Smooth muscle cell of the brain vasculature (primary cell): Measurements from ENCODE around the gene ADCK1.
"Not testable (repeated sequence)": the region's sequence is repeated elsewhere in the genome, so short reads cannot be mapped to it uniquely, and the experiment has no call there.

ENCODE experiments used
- DNase-seq: peaks from one replicate; pipeline ENCODE4 v3.0.0-alpha.2; 2012; ENCODE audit warnings: low read depth, low spot score

Gene ADCK1

DNA sequence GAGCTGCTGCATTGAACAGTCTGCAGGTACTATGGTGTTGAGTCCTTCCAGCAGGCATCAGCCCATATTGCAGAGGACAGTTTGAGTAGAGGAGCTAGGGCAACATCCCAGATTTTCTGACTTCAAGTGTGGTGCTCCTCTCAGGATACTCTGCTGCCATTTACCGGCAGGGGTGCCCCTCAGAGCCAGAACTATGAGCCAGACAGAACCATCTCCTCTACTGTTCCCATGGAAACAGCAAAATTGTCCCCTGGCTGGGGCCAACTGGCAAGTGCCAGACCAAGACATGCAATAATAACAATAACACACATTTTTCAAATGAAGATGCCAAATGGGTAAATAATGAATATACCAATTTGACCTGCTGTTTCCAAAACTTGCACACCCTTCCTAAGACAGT, 102.9 kb downstream of the ADCK1 start:
- DNase-seq: no peak

DNA sequence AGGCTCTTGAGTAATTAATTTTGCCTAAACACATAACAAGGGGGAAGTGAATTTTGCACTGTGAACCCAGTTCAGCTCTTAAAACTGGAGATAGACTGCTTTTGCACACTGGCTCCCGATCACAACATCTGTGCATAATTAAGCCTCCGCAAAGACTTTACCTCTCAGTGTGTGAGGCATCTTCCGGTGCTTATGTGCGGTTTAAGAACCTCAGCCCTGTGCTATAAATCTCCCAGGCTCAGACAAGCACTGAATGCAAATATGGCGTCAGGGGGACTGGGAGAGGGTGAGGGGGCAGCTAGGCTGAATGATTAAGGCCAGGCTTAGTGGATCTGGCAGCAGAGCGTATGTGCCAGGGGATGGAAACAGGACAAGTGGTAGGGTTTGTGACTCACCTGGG, 103.3 kb downstream of the ADCK1 start:
- DNase-seq: no peak

DNA sequence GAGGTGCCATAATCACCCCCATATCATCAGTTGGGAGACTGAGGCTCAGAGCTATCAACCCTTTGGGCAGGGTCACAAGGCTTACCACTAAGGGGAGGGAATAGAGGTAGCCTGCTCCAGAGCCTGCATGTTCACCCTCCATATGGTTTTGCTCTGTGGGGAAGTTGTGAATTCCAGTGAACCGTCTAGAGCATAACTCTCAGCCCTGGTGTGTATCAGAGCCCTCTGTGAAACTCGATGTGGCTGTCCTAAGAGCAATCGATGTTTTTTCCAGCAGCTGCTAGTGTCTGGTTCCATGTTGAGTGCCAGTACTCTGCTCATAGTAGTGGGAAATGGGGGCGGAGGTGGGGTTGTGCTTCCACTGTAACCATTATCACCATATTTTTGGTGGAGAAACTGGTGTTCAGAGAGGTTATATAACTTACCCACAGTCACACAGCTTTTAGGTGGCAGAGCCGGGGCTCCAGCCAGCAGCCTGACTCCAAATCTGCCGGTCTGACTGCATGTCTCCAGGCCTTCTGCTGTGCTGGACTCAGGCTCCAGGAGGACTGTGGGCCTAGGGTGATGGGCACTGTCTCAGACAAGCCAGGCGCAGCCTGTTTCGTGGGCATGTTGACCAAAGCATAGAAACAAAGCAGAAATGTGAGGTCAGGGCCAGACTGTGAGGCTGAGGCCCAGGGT, 104.2 kb downstream of the ADCK1 start:
- DNase-seq: no peak

DNA sequence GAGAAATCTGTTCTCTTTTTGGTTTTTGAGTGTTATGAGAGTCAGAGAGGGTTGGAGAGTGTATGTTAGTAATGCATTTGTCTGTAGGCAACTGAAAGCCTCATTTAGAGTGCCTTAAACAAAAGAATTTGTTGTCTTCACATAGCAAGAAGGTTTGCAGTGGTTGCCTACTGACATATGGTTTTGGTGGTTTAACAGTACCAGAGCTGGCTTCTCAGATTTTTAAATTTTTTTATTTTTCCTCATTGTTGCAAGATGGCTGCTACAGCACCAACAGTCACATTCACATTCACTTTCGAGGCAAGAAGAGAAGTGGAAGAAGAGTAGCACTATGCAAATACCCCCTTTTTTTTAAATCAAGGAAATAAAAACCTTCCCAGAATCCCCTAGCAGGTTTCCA, 106.5 kb downstream of the ADCK1 start:
- no peak for DNase-seq

DNA sequence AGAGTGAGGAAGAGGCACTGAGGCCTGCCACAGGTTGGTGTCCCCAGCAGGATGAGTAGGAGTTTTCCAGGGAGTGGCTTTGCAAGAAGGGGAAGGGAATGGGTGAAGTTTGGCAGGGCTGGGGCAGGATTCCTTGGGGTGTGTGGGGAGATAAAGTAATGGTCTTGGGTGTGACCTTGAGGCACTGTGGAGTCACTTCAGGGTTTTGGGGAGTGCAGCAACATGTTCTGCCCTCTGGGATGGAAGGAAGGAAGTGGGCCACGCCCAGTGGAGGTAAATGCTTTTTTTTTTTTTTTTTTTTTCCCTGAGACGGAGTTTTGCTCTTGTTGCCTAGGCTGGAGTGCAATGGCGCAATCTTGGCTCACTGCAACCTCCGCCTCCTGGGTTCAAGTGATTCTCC, 108.9 kb downstream of the ADCK1 start:
- DNase-seq: no peak

DNA sequence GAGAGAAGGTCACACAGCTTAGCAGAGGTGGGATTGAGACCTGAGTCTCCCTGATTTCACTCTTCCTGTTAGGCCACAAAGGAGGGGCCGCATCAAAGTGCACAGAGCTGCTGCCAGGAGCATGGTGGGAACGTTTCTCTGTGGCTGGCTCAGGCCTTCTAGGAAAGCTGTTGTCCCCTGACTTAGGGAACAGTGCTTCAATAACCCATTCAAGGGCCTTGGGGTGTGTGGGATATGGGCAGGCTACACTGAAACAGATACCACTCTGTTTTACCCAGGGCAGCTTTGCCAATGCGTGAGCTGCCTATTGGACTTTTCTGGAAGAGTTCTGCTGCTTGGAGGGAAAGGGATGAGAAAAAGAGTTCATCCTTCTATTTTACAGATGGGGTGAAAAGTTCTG, 110.0 kb downstream of the ADCK1 start:
- no peak for DNase-seq

DNA sequence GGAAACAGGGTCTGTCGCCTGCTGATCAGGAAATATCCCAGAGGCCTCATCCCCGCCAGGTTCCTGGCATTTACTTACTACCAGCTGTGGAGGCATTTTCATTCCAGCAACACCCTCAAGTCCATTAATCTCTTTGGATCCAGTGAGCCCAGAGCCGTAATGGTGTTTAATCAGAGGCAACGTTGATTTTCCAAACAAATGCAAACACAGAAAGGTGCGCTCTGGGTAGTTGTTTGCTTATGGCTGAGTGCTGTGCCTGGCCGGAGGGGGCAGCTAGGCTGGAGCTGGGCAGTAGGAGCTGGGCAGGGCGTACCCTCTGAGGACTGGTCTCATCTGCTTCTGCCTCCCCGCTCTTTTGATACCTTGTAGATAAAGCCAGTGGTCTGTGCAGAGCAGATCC, 110.6 kb downstream of the ADCK1 start:
- no peak for DNase-seq

DNA sequence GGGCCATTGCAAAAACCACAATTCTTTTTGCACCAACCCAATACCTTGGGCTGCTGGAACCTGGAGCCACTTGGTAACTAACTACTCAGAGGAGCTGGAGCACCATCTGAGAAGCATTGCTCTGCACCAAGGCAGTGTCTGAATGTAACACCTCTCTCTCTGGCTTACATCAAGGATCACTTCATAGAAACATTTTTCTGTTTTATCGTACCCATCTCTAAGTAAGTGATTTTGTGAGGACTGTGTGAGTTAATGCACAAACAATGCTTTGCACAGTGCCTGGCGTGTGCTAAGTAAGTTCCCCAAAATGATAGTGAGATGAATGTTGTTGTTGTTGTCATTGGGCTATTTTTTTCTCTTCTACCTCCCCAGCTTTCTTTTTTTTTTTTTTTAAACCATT, 111.4 kb downstream of the ADCK1 start:
- DNase-seq: no peak

DNA sequence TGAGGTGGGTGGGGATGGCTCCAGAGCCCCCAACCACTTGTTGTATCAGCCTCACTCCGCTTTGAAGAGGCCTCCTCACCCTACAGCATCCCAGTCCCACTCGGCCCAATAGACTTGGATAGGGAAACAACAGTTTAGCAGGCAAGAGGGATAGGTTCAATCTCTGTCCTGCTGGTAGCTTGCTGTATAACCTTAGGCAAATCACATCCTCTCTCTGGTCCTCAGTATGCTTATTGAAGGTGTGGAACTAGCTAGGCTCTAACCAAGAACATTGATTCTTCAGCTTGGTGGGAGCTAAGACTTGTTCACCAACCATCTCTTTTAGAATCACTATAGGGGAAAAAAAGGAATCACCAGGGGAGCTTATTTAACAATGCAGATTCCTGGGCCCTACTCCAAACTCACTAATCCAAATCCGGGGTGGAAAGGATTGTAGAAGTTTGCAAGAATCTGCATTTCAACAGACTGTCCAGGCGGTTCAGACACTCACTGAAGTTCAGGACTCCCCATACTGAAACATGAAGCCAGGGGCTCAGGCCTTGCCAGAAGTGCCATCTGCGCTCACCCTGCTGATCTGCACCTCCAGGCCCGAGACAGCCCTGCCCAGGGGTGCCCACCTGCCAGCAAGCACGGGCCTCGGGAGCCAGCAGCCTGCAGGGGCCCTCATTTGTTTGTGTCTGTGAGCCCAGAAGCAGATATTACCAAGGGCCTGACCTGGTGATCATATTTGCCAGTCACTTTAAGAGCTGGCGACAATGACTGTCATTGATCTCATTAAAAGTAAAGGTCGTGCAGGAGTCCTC, 113.0 kb downstream of the ADCK1 start:
- no peak for DNase-seq

DNA sequence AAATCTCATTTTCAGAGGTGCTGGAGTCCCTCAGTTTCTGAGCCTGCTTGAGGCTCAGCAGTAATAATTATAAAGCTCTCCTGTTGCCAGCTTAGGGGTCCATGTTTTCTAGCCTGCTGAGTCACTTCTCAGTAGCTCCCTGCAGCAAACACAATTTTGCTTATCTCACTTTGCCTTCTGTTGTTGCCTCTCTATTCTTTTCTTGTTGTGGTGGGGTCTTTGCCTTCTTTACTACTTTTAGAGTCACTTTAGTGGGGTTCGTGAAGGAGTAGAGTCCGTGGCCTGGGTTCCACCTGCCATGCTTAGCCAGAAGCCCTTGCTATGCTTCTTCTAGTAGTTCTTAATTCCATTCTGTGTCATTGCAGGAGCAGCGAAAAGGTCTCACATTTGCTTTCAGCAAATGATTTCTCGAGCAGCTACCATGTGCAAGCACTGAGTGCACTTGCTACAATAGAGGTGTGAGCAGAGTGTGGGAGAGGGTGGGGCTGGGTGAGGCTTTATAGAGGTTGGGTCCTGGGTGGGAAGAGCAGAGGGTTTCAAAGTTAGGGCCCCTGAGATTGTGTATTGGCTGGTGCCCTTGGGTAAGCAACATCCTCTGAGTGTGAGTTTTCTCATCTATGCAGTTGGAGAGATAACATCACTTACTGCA, 114.3 kb downstream of the ADCK1 start:
- no peak for DNase-seq

DNA sequence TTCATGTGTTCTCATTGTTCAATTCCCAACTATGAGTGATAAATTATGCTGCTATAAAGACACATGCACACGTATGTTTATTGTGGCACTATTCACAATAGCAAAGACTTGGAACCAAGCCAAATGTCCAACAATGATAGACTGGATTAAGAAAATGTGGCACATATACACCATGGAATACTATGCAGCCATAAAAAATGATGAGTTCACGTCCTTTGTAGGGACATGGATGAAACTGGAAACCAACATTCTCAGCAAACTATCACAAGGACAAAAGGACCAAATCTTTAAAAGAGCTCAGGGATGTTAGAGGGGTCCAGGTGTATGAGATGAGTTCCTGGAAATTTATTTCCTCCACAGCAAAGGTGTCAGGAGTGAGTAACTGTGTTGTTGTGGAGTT, 115.5 kb downstream of the ADCK1 start:
- not testable (repeated sequence) for DNase-seq

DNA sequence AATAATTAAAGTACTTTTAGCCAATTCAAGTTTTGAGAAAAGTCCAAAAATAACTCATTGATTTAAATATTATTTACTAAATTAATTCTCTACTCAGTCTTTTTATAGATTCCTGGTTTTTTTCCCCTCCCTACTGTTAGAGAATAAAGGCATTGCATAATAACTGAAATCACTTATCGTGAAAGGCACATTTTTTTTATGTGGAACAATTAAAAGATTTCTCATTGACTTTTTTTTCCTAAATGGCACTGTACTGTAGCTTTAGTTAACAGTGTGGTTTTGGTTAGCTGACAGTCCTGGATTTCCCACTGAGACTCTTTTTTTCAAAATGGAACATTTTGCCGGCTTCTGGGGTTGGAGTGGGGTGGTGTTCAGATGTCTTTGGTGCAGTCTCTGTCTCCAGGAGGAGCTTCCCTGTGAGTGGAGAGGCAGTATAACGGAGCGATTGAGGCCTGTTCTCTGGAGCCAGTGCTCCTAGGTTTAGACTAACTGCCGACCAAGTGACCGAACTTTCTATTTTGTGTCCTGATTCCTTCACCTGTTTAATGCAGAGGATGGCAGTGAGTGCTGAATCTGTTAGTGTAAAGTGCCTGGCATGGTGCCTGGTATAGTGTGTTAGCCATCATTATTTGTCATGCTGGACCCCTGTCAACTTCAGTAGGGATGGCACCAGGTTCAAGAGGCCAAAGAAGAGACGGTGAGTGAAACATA, 117.7 kb downstream of the ADCK1 start:
- no peak for DNase-seq

DNA sequence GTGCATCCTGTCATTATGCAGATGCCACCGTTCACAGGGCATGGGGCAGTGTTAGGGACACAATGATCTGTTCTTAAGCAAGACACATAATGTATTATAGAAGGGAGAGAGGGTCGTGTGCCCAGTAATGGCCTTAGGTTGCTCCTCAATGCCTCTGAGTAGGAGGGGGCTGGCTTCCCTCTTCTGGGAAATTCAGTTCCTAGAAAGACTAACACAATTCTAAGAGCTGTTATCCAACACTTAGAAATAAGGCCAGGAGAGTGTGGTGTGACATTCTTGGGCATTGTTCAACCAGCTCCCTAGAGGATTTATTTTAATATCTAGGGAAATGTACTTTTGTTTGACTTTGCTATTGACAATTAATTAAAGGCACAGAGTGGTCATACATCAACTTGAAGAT, 118.5 kb downstream of the ADCK1 start:
- DNase-seq: no peak

DNA sequence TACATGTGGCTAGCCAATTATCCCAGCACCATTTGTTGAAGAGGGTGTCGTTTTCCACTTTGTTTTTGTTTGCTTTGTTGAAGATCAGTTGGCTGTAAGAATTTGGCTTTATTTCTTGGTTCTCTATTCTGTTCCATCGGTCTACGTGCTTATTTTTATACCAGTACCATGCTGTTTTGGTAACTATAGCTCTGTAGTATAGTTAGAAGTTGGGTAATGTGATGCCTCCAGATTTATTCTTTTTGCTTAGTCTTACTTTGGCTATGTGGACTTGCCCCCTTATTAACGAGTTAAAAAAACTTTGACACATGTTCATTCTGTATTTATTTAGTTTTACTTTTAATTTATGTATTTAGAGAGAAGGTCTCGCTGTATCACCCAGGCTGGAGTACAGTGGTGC, 120.4 kb downstream of the ADCK1 start:
- DNase-seq: no peak

DNA sequence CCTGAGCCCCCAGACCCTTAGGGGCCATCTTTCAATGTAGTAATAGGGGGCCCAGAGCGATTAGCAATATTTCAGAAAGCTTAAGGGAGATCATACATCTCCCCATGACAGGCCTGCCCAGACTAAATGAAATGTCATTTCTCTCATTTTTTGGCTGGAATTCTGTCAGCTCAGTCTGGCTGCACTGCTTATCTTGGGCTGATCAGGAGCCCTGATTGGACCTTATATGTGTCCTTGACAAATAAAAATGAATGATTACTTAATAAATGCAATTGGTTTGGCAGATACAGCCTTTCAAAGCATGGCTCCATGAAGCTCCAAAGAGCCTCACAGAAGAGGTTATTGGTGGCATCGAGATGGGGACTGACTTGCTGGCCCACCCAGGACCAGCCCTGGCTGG, 121.9 kb downstream of the ADCK1 start:
- no peak for DNase-seq

DNA sequence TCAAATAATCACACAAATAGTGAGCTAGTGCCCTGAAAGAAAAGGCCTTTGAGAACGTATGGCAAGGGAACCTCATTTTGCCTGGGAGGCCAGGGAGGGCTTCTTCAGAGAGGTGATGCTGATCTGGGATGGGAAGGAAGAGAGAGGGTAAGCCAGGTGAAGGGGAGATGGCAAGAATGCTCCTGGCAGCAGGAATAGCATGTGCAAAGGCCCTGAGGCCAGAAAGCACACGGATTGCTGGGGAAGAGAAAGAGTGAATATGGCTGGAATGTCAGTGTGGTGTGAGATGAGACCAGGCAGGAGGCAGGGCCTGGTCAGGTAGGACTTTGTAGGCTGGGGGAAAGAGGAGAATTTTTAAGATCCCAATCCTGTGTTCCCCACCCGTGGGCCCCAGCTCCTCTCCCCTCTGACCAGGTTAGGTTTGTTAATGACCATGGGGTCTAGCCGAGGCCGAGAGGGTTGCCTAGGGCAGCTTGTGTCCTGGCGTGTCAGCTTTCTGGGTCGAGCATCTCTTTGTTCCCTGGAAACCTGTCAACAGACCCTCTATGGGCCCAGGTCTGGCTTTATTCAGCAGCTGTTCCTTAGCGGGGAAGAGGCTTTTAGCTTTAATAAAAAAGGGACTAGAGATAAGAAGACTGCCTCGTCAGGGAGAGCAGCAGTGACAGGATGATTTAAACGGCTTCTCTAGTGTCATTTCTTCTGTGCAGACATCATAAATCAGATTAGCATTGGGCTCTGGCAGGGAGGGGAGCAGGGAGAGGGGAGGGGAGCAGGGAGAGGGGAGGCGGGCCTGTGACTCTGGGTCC, 123.4 kb downstream of the ADCK1 start:
- DNase-seq: no peak

DNA sequence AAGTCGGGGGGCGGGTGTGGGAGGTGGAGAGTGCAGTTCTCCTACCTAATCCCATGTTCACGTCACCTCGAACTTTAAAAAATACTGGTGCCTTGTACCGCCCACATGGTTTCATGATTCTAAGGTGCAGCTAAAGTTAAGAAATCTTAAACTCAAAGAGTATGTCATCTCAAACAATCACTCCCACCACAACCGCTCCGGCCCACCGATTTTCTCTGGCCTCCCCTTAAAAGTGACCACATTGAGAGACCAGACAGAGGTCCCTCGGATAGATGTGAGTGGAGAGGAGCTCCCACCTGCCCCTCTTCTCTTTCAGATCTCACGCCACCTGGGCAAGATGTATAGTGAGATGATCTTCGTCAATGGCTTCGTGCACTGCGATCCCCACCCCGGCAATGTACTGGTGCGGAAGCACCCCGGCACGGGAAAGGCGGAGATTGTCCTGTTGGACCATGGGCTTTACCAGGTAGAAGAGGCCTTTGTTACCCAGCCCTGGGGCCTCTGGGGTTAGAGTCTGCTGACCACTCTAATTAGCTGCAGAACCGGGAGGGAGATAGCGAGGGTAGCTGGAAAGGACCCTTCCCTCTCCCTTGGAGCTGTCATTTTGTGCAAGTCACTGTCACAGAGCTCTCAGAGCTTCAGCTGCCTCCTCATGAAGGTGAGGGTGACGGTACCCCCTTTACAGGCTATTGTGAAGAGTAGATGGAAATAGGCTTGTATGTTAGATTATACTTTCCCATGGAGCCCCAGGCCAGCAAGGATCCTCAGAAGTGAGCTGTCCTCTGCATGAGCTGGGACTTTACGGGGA, 124.4 kb downstream of the ADCK1 start:
- no peak for DNase-seq

DNA sequence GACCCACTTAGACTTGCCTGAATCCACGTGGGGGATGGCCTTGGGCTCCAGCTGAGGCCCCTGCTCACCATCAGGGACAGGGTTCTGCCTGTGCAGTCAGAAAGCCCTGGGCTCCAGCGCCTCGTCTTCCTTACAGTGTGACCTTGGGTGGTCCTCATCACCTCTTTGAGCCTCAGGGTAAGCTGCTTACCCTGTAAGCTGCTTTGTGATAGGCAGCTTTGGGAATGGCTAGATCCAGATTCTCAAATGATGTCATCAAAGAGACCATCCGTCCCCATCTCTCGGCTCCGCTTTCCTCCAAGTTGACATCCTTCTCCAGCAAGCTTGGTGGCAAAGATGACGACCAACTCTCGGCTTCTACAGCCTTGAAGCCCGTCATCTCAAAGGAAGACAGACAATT, 127.0 kb downstream of the ADCK1 start:
- DNase-seq: no peak

DNA sequence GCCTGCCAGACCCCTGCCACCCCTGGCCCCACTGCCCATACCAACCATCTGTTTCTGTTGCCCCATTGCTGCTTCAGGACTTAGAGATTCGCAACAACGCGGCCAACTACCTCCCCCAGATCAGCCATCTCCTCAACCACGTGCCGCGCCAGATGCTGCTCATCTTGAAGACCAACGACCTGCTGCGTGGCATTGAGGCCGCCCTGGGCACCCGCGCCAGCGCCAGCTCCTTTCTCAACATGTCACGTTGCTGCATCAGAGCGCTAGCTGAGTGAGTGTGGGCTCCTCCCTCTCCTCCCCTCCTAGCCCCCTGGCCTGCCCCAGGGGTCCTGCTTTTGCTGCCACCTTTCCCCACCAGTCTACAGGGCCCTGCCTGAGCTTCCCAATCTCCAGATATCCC, 131.5 kb downstream of the ADCK1 start:
- DNase-seq: no peak

DNA sequence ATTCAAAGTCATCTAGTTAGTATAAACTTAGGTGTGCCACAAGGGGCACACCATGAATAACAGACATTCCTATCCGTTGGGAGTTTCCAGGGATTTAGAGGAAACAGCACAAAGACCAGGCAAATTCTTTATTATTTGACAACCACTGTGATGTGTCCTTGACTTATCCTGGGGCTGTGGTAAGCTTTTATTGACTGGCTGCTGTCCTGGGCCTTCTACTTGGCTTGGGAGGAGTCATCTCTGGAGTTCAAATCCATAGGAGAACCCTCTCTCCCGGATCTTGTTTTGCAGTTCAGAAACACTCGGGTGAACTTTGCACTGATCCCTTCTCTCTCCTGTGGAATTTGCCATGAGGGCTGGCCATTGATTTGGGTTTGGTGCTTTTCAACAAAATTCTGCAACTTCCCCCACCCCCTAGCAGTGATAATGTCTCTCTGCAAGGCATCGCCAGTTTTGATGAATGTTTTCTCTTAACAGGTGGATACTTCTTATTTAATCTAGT, 136.3 kb downstream of the ADCK1 start:
- no peak for DNase-seq
